HepG2 (cell line): ENCODE data around the gene PDIK1L. TPM values are rescaled to one million over a fixed set of nuclear protein-coding genes. Genes with fewer than 3 reads are reported as not detected.

ENCODE experiments used
- CENPBD1 ChIP-seq: sonication (generic); formaldehyde crosslinking; IDR thresholded peaks from 2 replicates; pipeline ENCODE4 v1.8.0; 2022; ENCODE audit warnings: missing genetic modification reagents, low read depth, mild to moderate bottlenecking, borderline replicate concordance
- ELK4 ChIP-seq: sonication (generic); formaldehyde crosslinking; IDR thresholded peaks from 2 replicates; pipeline ENCODE4 v1.9.0; 2021; ENCODE audit warnings: missing genetic modification reagents, borderline replicate concordance
- FOXK1 ChIP-seq: sonication (generic); formaldehyde crosslinking; IDR thresholded peaks from 2 replicates; pipeline ENCODE4 v1.4.0; 2020; ENCODE audit warnings: low read depth, missing genetic modification reagents, borderline replicate concordance
- HOXA9 ChIP-seq: sonication (generic); formaldehyde crosslinking; IDR thresholded peaks from 2 replicates; pipeline ENCODE4 v1.8.1; 2022; ENCODE audit warnings: missing genetic modification reagents, mild to moderate bottlenecking, moderate library complexity, borderline replicate concordance
- MATR3 ChIP-seq: sonication (generic); formaldehyde crosslinking; IDR thresholded peaks from 2 replicates; pipeline ENCODE4 v1.4.0; 2020; ENCODE audit warnings: missing genetic modification reagents
- MIER3 ChIP-seq: IDR thresholded peaks from 2 replicates; pipeline ENCODE4 v1.6.1; 2016; ENCODE audit warnings: missing compliant biosample characterization, borderline replicate concordance
- MTF2 ChIP-seq: sonication (generic); formaldehyde crosslinking; IDR thresholded peaks from 2 replicates; pipeline ENCODE4 v1.5.0; 2020; ENCODE audit warnings: missing genetic modification reagents, borderline replicate concordance
- RARA ChIP-seq: IDR thresholded peaks from 2 replicates; pipeline ENCODE4 v1.6.1; 2016; ENCODE audit warnings: missing genetic modification reagents, missing compliant biosample characterization
- SIX4 ChIP-seq: sonication (generic); formaldehyde crosslinking; IDR thresholded peaks from 2 replicates; pipeline ENCODE4 v1.4.0; 2020; ENCODE audit warnings: missing genetic modification reagents
- SP2 ChIP-seq: sonication (generic); formaldehyde crosslinking; IDR thresholded peaks from 2 replicates; pipeline ENCODE4 v1.5.1; 2020; ENCODE audit warnings: mild to moderate bottlenecking, missing genetic modification reagents
- ZBTB33 ChIP-seq: sonication (generic); formaldehyde crosslinking; IDR thresholded peaks from 2 replicates; pipeline ENCODE4 v1.4.0; 2020; ENCODE audit warnings: missing genetic modification reagents
- ZFP90 ChIP-seq: sonication (generic); formaldehyde crosslinking; IDR thresholded peaks from 2 replicates; pipeline ENCODE4 v1.8.0; 2022; ENCODE audit warnings: missing genetic modification reagents, mild to moderate bottlenecking, inconsistent platforms, borderline replicate concordance
- ZHX2 ChIP-seq, 2 experiments: sonication (generic) in 1 of 2; formaldehyde crosslinking in 1 of 2; IDR thresholded peaks; 2 replicates each; pipeline versions ENCODE4 v1.6.1 to v1.9.0; 2014 to 2022; ENCODE audit warnings: antibody characterized with exemption in 1 of 2, borderline replicate concordance in 1 of 2, inconsistent platforms in 1 of 2, low read depth in 1 of 2, missing genetic modification reagents in 1 of 2
- ZMYM3 ChIP-seq: sonication (generic); formaldehyde crosslinking; IDR thresholded peaks from 2 replicates; pipeline ENCODE4 v1.5.1; 2020; ENCODE audit warnings: mild to moderate bottlenecking, missing genetic modification reagents
- ZNF124 ChIP-seq: sonication (generic); formaldehyde crosslinking; IDR thresholded peaks from 2 replicates; pipeline ENCODE4 v1.4.0; 2020; ENCODE audit warnings: missing genetic modification reagents
- ZNF296 ChIP-seq: sonication (generic); formaldehyde crosslinking; conservative IDR thresholded peaks from 2 replicates; pipeline ENCODE4 v1.5.0; 2020; ENCODE audit warnings: mild to moderate bottlenecking, missing genetic modification reagents
- ZNF639 ChIP-seq: conservative IDR thresholded peaks from 2 replicates; pipeline ENCODE4 v1.6.1; 2018; ENCODE audit warnings: missing genetic modification reagents
- polyA plus RNA-seq, 8 experiments: library from polyadenylated mRNA; depleted of rRNA in 3 of 8; stranded (reverse) in 7 of 8; unstranded in 1 of 8; fragments of >200 nt; fragmentation: Illumina TruSeq in 4 of 8; extraction: Trizol in 4 of 8; gene quantifications; 2 replicates each; pipeline versions ENCODE4 v1.2.1 to v1.2.3, GENCODE V29; 2011 to 2016; ENCODE audit warnings: low read depth in 4 of 8, missing spikeins in 1 of 8, mixed read lengths in 1 of 8; ENCODE audit not compliant: insufficient read depth in 1 of 8
- total RNA-seq, 5 experiments: library from RNA; depleted of rRNA; stranded (reverse); fragments of >200 nt; fragmentation: Illumina TruSeq; extraction: Trizol; gene quantifications; 2 replicates each; pipeline ENCODE4 v1.2.3, GENCODE V29; 2016; ENCODE audit warnings: low read depth in 1 of 5

Gene PDIK1L
- total and polyA plus RNA-seq, 2 of the 13 experiments (the other 11 are each of a cell fraction or from before 2014, with no cell fraction given) = 1.9 to 4.6 TPM

- TF ChIP-seq ZBTB33 = peak; percentile 65; the same call in 1 of the 2 replicates
- peak; percentile 97 for TF ChIP-seq ZHX2 (IDR thresholded peaks at IDR 0.05; ENCODE audit: low read depth)
- TF ChIP-seq ZHX2 (CRISPR knock-in tag; IDR thresholded peaks at IDR 0.05; ENCODE audit: borderline replicate concordance) = peak; percentile 79; the same call in 1 of the 2 replicates
- TF ChIP-seq SIX4 = no peak
- TF ChIP-seq MATR3 (CRISPR knock-in tag) = no peak
- peak; percentile 65; the same call in 1 of the 2 replicates for TF ChIP-seq HOXA9 (CRISPR knock-in tag)
- peak; percentile 90 for TF ChIP-seq MIER3 (CRISPR knock-in tag)
- peak; percentile 94 for TF ChIP-seq MTF2 (CRISPR knock-in tag)
- 0 out of 2 replicates have a peak, but pooled peaks have one; percentile 49 for TF ChIP-seq FOXK1
- peak; percentile 90; the same call in 1 of the 2 replicates for TF ChIP-seq ELK4 (CRISPR knock-in tag)
- no peak for TF ChIP-seq ZNF296 (CRISPR knock-in tag)
- TF ChIP-seq ZFP90 (CRISPR knock-in tag) = peak; percentile 97
- TF ChIP-seq CENPBD1 (CRISPR knock-in tag) = peak; percentile 85; the same call in 1 of the 2 replicates
- peak; percentile 64 for TF ChIP-seq SP2 (CRISPR knock-in tag)
- TF ChIP-seq ZNF124 = no peak
- peak; percentile 52 for TF ChIP-seq RARA
- TF ChIP-seq ZNF639 (CRISPR knock-in tag) = peak; percentile 66; the same call in 1 of the 2 replicates
- peak; percentile 68; the same call in 1 of the 2 replicates for TF ChIP-seq ZMYM3 (CRISPR knock-in tag)
Measured at GRCh38 chr1:26169669-26170471, 58.2 kb downstream of the PDIK1L start, which contains the start of gene ZNF593 (continued).
